OCI-LY3 (cell line): ENCODE data around the gene NBR1.
"Not testable (repeated sequence)": the region's sequence is repeated elsewhere in the genome, so short reads cannot be mapped to it uniquely, and the experiment has no call there.

ENCODE experiments used
- H2AFZ ChIP-seq: fragments of 200-600, 300-600 bp; shearing (Covaris generic); 2 replicates; pipeline ENCODE4 v1.6.0; 2014; ENCODE audit warnings: antibody characterized with exemption, low read depth, low read length
- H3K27ac ChIP-seq: fragments of 200-600, 300-600 bp; sonication (generic); 2 replicates; pipeline ENCODE4 v1.5.1; 2014; ENCODE audit warnings: mild to moderate bottlenecking, low read length, moderate library complexity, mixed read lengths
- H3K27me3 ChIP-seq: fragments of 200-600, 300-600 bp; sonication (generic); 2 replicates; pipeline ENCODE4 v1.6.1; 2014; ENCODE audit warnings: low read depth, low read length, mixed read lengths
- H3K36me3 ChIP-seq: fragments of 200-600, 300-600 bp; sonication (generic); replicated peaks from 2 replicates; pipeline ENCODE3; 2014; ENCODE audit warnings: low read depth, low read length, mixed read lengths
- H3K4me1 ChIP-seq: fragments of 300-600, 200-600 bp; sonication (generic); 2 replicates; pipeline ENCODE4 v1.6.1; 2014; ENCODE audit warnings: low read length, mixed read lengths
- H3K4me2 ChIP-seq: fragments of 200-600, 300-600 bp; sonication (generic); 2 replicates; pipeline ENCODE4 v1.6.1; 2014; ENCODE audit warnings: low read length, mixed read lengths
- H3K4me3 ChIP-seq: fragments of 300-600, 200-600 bp; sonication (generic); 2 replicates; pipeline ENCODE4 v1.5.1; 2014; ENCODE audit warnings: antibody characterized with exemption, mild to moderate bottlenecking, low read length, moderate library complexity
- H3K79me2 ChIP-seq: fragments of 300-600, 200-600 bp; shearing (Covaris generic); 2 replicates; pipeline ENCODE4 v1.6.1; 2014; ENCODE audit warnings: mild to moderate bottlenecking, low read length, mixed read lengths
- H3K9ac ChIP-seq: fragments of 300-600, 200-600 bp; shearing (Covaris generic); 2 replicates; pipeline ENCODE4 v1.6.0; 2014; ENCODE audit warnings: mild to moderate bottlenecking, low read length, moderate library complexity
- H3K9me3 ChIP-seq: fragments of 200-600, 300-600 bp; shearing (Covaris generic); 2 replicates; pipeline ENCODE4 v1.6.1; 2014; ENCODE audit warnings: low read length, mixed read lengths; ENCODE audit not compliant: insufficient read depth
- H4K20me1 ChIP-seq: fragments of 200-600, 300-600 bp; sonication (generic); 2 replicates; pipeline ENCODE4 v1.6.1; 2016; ENCODE audit warnings: low read length, mixed read lengths; ENCODE audit not compliant: insufficient read depth
- EZH2phosphoT487 ChIP-seq: fragments of 200-600 bp; shearing (Covaris generic); IDR thresholded peaks from 2 replicates; pipeline ENCODE4 v1.6.1; 2018; ENCODE audit warnings: antibody characterized with exemption, mixed run types, low read depth
- TF ChIP-seq, protein P1 (sequence below): fragments of 200-600, 300-600 bp; sonication (generic); IDR thresholded peaks from 2 replicates; pipeline ENCODE4 v1.5.1; 2014; ENCODE audit warnings: antibody characterized with exemption, low read length, low read depth

NBR1 gene

DNA sequence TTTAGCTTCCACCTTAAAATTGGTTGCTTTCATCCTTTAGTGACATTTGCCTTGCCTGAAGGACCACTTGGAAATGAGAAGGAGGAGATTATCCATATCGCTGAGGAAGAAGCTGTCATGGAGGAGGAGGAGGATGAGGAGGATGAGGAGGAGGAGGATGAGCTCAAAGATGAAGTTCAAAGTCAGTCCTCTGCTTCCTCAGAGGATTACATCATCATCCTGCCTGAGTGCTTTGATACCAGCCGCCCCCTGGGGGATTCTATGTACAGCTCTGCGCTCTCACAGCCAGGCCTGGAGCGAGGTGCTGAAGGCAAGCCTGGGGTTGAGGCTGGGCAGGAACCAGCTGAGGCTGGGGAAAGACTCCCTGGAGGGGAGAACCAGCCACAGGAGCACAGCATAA, 29.1 kb downstream of the NBR1 start:
- Histone ChIP-seq H3K4me2 (no peak overlapping the region), H3K9ac (no peak overlapping the region), H3K9me3 (no peaks in the 10 kb centered on the region), H3K27me3 (no peaks in the 10 kb centered on the region), H3K4me3 (no peak overlapping the region), H3K79me2 (no peaks in the 10 kb centered on the region), H4K20me1 (no peaks in the 10 kb centered on the region), H2AFZ (no peak overlapping the region), H3K4me1 (no peaks in the 10 kb centered on the region), H3K36me3 (peaks cover 35% of the 10 kb centered on the region), H3K27ac (no peak overlapping the region)
- no peak for TF ChIP-seq EZH2phosphoT487
- TF ChIP-seq, protein P1, sequence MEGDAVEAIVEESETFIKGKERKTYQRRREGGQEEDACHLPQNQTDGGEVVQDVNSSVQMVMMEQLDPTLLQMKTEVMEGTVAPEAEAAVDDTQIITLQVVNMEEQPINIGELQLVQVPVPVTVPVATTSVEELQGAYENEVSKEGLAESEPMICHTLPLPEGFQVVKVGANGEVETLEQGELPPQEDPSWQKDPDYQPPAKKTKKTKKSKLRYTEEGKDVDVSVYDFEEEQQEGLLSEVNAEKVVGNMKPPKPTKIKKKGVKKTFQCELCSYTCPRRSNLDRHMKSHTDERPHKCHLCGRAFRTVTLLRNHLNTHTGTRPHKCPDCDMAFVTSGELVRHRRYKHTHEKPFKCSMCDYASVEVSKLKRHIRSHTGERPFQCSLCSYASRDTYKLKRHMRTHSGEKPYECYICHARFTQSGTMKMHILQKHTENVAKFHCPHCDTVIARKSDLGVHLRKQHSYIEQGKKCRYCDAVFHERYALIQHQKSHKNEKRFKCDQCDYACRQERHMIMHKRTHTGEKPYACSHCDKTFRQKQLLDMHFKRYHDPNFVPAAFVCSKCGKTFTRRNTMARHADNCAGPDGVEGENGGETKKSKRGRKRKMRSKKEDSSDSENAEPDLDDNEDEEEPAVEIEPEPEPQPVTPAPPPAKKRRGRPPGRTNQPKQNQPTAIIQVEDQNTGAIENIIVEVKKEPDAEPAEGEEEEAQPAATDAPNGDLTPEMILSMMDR = no peak

DNA sequence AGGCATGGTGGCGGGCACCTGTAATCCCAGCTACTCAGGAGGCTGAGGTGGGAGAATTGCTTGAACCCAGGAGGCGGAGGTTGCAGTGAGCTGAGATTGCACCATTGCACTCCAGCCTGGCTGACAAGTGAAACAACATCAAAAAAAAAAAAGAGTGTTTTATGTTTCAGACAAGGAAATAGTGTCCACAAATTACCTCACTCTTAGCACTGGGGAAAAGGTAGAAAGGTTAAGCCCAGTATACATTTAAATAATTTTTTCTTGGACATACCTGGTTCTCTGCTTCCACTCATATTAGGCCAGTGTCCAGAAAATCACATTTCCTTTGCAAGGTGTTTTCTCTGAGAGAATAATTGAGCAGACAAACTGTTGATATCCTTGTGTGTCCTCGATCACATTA, 32.0 kb downstream of the NBR1 start:
- H3K79me2 ChIP-seq, H3K4me1 ChIP-seq, H2AFZ ChIP-seq, H3K4me3 ChIP-seq, H3K27ac ChIP-seq, H3K9me3 ChIP-seq, H3K27me3 ChIP-seq, H3K4me2 ChIP-seq, H3K9ac ChIP-seq, H4K20me1 ChIP-seq: not testable (repeated sequence)
- peaks cover 27% of the 10 kb centered on the region for H3K36me3 ChIP-seq

DNA sequence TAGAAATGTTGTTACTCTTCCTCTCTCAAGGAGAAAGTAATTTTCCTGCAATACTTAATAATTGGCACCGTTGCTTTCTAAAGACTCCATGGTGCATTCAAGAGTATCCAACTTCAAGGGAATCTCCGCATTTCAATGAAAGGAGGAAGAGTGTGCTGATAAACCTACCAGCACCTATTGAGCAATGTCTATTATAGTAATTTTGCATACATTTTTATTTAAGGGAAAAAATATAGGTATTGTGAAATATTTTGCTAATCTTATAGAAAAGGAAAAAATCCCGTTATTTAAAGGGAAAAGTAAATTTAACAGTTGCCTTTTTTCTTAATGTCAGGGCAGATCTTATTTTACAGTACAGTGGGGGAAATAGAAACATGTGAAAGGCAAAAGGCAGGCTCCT, 39.6 kb downstream of the NBR1 start:
- TF ChIP-seq, protein P1 = no peak
- TF ChIP-seq EZH2phosphoT487 = no peak
- peak overlapping the region; percentile 71 for H3K27ac ChIP-seq
- peak overlapping the region; percentile 80; the same call in 1 of the 2 replicates for H2AFZ ChIP-seq
- peak overlapping the region; percentile 89 for H3K4me2 ChIP-seq
- no peaks in the 10 kb centered on the region for H4K20me1 ChIP-seq
- peak overlapping the region; percentile 96 for H3K9ac ChIP-seq
- H3K9me3 ChIP-seq = no peaks in the 10 kb centered on the region
- H3K4me1 ChIP-seq = peaks cover 20% of the 10 kb centered on the region
- H3K27me3 ChIP-seq = no peaks in the 10 kb centered on the region
- peak overlapping the region; percentile 90 for H3K4me3 ChIP-seq
- H3K79me2 ChIP-seq = peaks cover 11% of the 10 kb centered on the region; the same call in 1 of the 2 replicates
- peaks cover 17% of the 10 kb centered on the region for H3K36me3 ChIP-seq

DNA sequence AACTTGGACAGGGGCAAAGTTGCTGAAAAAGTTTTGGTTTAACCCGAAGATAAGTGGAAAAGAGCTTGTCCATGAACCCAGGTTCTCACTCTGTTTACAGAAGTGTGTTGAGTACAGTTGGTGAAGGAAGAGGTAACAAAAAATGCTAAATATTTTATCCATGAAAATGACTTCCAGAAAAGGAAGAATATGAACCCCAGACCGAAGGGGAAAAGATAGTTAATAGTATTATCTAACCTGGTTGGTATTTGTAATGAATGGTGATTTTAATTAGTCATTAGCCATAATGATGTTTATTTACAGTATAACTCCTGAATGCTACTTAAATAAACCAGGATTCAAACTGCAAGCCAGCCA, 40.1 kb downstream of the NBR1 start:
- Histone ChIP-seq H3K27me3 (no peaks in the 10 kb centered on the region), H4K20me1 (no peaks in the 10 kb centered on the region), H3K27ac (peak overlapping the region; percentile 71), H3K4me2 (peak overlapping the region; percentile 89), H3K4me1 (peaks cover 20% of the 10 kb centered on the region), H3K79me2 (peaks cover 11% of the 10 kb centered on the region; the same call in 1 of the 2 replicates), H3K9ac (peak overlapping the region; percentile 96), H3K9me3 (no peaks in the 10 kb centered on the region), H3K36me3 (peaks cover 20% of the 10 kb centered on the region), H3K4me3 (peak overlapping the region; percentile 90), H2AFZ (peak overlapping the region; percentile 80)
- no peak for TF ChIP-seq EZH2phosphoT487
- TF ChIP-seq, protein P1 = no peak
